Measurements from ENCODE around the gene ACTN4.
"Not testable (repeated sequence)": the region's sequence is repeated elsewhere in the genome, so short reads cannot be mapped to it uniquely, and the experiment has no call there.

Gene ACTN4

DNA sequence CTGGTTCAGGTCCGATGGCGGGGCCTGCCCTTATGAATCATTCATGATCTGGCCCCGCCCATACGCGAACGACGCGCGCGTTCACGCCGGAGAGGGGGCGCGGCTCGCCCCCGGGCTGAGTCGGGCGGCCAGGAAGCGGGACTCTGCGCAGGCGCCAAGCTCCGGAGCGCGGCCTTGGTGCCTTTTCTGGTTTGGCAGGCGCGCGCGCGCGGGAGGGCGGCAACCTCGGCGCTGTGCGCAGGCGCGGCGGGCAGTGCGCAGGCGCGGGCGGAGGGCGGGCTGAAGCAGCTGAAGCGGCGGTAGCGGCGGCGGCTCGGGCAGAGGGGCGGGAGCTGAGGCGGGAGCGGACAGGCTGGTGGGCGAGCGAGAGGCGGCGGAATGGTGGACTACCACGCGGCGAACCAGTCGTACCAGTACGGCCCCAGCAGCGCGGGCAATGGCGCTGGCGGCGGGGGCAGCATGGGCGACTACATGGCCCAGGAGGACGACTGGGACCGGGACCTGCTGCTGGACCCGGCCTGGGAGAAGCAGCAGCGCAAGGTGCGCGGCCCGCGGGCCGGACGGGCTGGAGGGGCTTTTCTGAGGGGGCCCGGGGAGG is at the start of gene ACTN4:
Gene ACTN4 (plus strand): TSS at position 282 of the 598 bp plus-strand sequence. CDS start 97 bp downstream, at position 379.
- peak; percentile 87 for FAIRE-seq

DNA sequence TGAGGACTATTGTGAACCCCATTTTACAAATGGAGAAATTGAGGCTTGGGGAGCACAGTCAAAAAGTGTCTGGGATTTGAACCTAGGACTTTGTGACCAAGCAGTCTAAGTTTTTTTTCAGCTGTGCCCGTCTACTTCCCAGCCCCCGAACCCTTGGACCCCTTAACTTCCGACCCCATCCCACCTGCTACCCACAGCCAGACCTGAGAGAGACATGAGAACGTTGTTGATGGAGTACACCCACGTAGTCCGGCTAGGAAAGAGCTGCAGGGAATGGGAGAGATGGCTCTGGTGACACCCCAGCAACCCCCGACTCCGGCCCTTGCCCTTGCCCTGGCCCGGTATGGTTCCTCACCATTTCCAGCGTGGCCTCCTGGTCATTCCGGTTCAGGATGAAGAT is 47.7 kb upstream of the ACTN4 start:
- no peak for FAIRE-seq

DNA sequence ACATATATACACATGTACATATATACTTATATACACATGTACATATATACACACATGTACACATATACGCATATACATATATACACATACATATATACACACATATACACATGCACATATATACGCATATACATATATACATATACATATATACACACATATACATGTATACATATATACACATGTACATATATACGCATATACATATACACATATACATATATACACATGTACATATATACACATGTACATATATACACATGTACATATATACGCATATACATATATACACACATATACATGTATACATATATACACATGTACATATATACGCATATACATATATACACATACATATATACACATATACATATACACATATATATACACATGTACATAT is 44.6 kb upstream of the ACTN4 start:
- not testable (repeated sequence) for FAIRE-seq

DNA sequence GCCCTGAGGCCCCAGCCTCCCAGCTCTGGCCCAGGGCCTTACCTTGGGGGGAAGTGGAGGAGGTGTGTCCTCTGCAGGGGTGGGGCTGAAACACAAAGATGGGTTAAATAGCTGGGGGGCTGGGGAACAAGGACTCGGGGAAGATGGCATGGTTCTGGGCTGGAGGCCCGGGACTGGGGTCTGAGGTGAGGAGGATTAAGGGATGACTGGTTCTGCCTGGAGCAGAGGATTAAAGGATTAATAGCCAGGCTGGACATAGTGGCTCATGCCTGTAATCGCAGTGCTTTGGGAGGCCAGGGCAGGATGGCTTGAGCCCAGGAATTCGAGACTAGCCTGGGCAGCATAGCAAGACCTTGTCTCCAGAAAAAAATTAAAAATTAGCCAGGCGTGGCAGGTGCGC is 41.3 kb upstream of the ACTN4 start:
- FAIRE-seq, result no peak

DNA sequence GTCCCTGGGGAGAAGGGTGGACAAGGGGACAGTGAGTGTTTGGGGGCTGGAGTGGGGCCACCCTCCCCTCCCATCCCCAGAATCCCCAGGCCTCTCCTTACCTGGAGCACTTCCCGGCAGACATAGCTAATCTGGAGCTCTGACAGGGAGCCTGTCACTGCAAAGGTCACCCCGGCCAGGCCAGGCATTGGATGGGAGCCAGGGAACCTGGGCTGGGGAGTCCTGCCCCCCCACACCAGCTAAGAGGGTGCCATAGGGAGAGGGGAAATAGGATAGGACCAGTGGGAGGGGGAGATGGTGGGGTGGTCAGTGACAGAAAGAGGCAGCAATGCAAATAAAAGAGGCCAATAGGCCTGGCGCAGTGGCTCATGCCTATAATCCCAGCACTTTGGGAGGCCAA is 33.2 kb upstream of the ACTN4 start:
- no peak for FAIRE-seq

- no peak for FAIRE-seq
Measured at GRCh38 chr19:38615007-38615581, 32.4 kb upstream of the ACTN4 start.

DNA sequence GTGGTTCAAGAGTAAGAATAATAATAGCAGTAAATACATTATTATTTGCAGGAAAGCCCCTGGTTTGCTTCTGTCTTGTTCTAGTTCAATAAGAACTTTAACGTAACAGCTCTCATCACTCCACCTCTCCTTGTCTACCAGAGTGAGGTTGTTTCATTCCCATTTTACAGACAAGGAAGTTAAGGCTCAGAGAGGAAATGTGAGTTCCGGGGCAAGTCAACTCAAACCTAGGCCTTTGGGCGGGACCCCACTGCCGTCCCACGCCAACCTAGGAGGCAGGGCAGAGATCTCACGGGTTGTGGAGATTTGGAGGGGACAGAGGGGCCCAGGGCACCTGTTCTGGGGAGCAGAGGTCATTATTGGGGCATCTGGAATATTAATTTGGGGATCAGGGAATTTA is 31.2 kb upstream of the ACTN4 start:
- FAIRE-seq, result no peak

- FAIRE-seq, result no peak
Measured at GRCh38 chr19:38617283-38617763, 30.1 kb upstream of the ACTN4 start.

DNA sequence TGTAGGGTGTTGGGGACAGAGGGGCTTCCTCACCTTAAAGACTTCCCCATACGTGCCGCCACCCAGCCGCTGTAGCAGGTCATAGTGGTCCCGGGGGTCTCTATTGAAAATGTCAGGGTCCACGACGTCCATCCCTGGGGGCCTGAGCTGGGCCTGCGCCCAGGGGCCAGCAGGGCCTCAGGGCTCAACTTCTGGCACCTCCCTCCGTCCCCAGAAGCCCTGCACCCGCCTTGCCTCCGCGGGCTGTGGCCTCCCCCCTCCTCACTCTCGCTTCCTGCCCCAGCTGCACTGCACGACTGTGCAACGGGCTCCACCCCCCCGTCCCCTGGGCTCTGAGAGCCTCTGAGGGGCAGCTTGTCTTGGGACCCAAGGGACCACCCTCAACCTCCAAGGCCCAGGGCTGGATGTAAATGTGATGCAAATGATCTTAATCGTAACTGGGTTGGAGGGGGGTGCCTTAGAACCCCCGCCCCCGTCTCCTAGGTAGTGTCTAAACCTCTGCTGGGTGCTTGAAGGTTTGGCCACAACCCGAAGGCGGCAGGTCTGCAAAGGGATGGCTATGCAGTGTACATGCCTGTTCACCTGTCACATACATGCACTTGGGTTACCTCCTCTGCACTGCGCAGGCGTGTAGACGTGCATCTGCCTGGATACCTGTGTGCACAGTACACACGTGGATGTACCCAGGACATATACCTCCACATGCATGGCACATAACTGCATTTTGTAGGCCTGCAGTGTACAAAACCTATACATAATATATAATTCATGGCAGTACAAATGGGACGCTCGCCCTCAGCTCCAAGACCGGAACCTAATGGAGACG is 29.5 kb upstream of the ACTN4 start, which contains the start of gene MAP4K1:
Gene MAP4K1 (minus strand): TSS at position 190 of the 826 bp plus-strand sequence. CDS start 58 bp downstream, at position 132.
- no peak for FAIRE-seq

DNA sequence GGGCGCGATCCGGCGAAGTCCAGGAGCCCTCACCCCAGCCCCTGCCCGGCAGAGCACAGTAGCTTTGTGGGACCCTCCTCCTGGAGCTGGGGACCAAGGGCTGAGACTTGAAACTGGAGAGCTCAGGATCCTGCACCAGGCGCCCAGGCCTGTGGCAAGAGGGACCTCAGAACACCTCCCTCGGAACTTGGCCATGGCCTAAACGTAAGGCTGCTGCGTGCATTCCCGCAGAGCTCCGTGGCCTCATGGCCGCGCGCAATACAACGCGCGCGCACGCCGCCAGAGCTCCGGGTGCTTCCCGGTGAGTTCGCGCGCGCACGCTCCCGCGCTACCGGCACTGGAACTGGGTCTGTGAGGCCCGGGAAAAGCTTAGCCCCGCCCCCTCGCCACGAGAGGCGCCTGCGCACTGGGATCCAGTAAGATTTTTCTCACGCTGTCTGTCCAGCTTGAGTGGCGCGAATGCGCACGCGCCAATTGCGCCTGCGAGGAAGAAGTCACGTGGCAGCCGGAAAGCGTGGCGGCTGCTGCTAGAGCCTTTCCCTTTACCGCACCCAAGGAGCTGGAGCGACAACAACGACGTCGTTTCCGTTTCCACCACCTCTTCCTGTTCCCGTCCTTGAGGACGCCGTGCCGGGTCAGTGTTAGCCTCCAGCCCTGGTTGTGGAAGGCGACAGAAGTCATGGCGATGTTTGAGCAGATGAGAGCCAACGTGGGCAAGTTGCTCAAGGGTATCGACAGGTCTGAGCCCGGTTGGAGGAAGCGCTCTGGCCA is 28.7 kb upstream of the ACTN4 start, which contains the start of gene EIF3K:
Gene EIF3K (plus strand): TSS at position 599 of the 771 bp plus-strand sequence. CDS start 81 bp downstream, at position 680.
- FAIRE-seq, result peak; percentile 98

- no peak for FAIRE-seq
Measured at GRCh38 chr19:38619361-38620174, 27.9 kb upstream of the ACTN4 start.

DNA sequence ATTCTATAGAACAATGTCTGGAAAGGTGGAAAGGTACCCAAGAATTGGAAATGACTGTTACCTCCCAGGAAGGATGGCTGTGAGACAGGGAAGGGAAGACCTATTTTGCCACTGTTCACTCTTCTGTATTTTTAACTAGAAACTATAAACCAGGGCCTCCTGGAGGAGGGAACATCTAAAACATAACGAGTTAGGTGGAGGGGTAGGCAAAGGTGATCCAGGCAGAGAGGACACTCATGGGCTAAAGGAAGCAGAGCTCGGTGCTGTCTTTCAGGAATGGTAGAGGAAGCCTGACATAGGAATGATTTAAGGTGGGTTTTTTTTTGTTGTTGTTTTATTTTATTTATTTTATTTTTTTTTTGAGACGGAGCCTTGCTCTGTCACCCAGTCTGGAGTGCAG is 22.6 kb upstream of the ACTN4 start:
- no peak for FAIRE-seq

GRCh38 chr19:38626401-38626800 is 21.0 kb upstream of the ACTN4 start:
- no peak for FAIRE-seq

DNA sequence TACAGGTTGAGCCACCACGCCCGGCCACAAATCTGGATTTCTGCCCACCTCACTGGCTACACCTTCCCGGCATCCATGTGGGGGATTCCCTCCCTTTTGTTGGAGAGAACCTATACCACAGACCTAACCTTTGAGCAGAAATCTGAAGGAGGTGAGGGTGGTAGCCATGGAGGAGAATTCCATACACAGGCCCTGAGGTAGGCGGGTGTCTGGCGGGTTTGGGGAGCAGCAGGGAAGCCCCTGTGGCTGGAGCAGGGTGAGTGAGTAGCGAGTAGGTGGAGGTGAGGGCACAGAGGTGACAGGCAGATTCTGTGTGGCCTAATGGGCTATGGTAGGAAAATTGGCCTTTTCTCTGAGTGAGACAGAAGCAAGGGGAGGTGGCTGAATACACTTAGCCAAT is 17.9 kb upstream of the ACTN4 start:
- FAIRE-seq, result no peak

DNA sequence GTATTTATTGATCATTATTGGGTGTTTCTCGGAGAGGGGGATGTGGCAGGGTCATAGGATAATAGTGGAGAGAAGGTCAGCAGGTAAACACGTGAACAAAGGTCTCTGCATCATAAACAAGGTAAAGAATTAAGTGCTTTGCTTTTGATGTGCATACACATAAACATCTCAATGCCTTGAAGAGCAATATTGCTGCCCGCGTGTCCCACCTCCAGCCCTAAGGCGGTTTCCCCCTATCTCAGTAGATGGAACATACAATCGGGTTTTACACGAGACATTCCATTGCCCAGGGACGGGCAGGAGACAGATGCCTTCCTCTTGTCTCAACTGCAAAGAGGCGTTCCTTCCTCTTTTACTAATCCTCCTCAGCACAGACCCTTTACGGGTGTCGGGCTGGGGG is 16.1 kb upstream of the ACTN4 start:
- not testable (repeated sequence) for FAIRE-seq

GRCh38 chr19:38631811-38632475 is 15.5 kb upstream of the ACTN4 start:
- not testable (repeated sequence) for FAIRE-seq

DNA sequence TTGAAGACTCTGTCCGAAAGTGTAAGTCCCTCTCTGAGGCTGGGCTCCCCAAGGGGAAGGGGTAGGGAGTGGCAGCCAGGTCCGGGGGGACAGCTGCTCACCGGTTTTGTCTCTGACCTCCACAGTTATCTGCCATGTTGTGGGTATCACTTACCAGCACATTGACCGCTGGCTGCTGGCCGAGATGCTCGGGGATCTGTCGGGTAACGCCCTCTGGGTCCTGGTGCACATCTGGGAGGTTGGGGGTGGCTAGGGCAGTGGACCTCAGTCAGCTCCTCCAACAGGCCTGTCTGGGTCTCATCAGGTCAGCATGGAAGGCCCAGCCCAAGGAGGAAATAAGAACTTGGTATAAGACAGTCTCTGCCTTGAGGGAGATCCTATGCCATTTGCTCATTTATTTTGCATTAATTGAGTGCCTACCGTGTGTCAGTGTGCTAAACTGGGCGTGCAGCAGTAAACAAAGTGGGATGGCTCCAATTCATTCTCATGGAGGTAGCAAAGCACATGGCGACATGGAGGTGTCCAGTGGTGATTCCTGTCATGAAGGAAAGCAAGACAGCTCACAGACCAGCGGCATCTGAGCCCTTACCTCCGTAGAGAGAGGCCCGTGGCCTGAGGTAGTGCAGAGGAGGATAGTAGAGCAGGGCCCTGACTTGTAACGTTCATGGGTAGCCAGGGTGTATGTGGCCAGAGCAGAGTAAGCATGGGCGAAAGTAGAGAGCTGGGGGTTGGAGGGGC is 14.8 kb upstream of the ACTN4 start:
- no peak for FAIRE-seq

DNA sequence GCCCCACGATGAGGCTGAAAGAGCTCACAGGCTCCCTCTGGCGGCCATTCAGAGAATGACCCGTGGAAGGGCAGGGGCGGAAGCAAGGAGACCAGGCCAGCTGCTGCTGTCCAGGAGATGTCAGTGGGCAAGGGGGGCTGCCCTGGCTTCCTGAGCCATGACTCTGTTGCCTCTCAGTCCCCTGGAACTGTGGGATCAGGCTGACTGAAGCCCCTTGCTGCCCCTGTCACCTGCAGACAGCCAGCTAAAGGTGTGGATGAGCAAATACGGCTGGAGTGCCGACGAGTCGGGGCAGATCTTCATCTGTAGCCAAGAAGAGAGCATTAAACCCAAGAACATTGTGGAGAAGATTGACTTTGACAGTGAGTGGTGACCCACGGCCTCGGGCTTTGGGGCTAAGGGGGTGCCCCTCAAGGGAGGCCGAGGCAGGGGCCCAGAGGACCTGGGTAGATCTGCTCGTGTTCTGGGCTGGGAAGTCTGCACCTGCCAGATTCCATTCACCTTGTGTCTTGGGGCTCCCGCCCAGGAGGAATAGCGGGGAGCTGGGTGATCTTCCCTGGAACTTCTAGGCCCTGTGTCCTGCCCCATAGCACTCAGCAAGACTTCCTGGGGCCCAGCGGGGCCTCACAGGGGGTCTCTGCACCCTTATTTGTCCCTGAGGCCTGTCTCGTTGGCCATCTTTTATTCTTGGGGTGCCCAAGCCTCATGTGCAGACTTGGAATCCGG is 12.5 kb upstream of the ACTN4 start:
- FAIRE-seq, result no peak

DNA sequence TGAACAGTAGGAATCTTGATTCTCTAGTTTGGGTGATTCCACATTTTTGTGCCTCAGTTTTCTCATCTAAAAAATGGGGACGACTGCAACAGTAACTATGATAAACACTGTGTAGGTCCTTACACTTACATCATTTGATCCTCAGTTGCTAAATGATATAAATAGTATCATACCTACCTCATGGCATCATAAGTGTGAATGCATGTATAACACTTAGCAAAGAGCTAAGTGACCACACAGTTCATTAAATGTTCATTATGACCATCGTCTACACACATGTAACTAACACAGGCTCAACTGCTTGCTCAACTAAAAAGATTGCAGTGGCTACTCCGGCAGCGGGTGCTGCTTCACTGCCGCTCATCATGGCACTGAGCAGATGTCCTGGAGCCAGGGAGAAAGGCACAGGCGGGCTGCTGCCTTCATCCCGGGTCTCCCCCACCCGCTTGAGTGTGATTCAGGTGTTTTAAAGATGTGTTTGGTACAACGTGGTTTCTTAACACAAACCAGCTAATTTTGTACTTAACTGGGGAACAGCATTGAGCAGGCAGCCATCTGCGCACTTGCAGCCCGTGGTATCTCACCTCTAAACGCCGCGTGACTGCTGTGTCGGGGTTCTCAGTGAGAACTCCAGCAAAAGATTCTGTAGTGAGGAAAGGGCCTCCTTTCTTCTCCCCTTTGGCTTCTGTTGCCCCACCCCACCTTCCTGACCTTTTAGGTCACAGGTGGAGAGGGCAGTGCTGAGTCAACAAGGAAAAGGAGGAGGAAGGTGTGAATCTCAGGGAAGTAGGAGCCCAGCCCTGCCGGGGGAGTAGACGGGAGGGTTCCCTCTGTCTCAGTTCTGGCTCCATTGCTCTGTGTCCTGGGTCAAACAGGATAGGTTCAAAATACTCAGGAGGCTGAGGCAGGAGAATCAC is 11.7 kb upstream of the ACTN4 start:
- no peak for FAIRE-seq
